ENCODE data around the gene FLNB.

- no peak for TF ChIP-seq CEBPB (IDR thresholded peaks at IDR 0.05)
- TF ChIP-seq MAX (IDR thresholded peaks at IDR 0.05): no peak
- TF ChIP-seq RAD21 (IDR thresholded peaks at IDR 0.05; ENCODE audit: low read depth): no peak
- no peak for TF ChIP-seq YY1 (IDR thresholded peaks at IDR 0.05; ENCODE audit: low read depth)
- TF ChIP-seq, protein P1, sequence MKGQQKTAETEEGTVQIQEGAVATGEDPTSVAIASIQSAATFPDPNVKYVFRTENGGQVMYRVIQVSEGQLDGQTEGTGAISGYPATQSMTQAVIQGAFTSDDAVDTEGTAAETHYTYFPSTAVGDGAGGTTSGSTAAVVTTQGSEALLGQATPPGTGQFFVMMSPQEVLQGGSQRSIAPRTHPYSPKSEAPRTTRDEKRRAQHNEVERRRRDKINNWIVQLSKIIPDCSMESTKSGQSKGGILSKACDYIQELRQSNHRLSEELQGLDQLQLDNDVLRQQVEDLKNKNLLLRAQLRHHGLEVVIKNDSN (IDR thresholded peaks at IDR 0.05): no peak
- TF ChIP-seq TCF12 (IDR thresholded peaks at IDR 0.05; ENCODE audit: low read depth): no peak
- no peak for TF ChIP-seq TAF1 (IDR thresholded peaks at IDR 0.05; ENCODE audit: low read depth)
- TF ChIP-seq NFIC (IDR thresholded peaks at IDR 0.05): no peak
Measured at GRCh38 chr3:58158442-58159153, 150.4 kb downstream of the FLNB start.

All from Ishikawa (cell line).